Loucy (cell line): ENCODE data around the gene GARIN5B.

ENCODE experiments used
- CTCF ChIP-seq: fragments of 200-600 bp; sonication (generic); conservative IDR thresholded peaks from 2 replicates; pipeline ENCODE4 v1.5.1; 2014; ENCODE audit warnings: mild to moderate bottlenecking, antibody characterized with exemption, low read length
- EZH2phosphoT487 ChIP-seq: fragments of 200-600 bp; IDR thresholded peaks from 2 replicates; pipeline ENCODE4 v1.6.1; 2018; ENCODE audit warnings: antibody characterized with exemption, mild to moderate bottlenecking, moderate library complexity, borderline replicate concordance

- TF ChIP-seq CTCF (no peak), EZH2phosphoT487 (no peak)
These were observed 10.4 kb downstream of the GARIN5B start for GRCh38 chr19:55352549-55353145.
